Activated naive CD8-positive, alpha-beta T cell treated with anti-CD3 and anti-CD28 coated beads, Interleukin-2, amount 50 U/mL, for 16 hours (primary cell): ENCODE results near the gene PLS3.
"Not testable (repeated sequence)": the region's sequence is repeated elsewhere in the genome, so short reads cannot be mapped to it uniquely, and the experiment has no call there.

Experiments used
- DNase-seq: peaks from one replicate; pipeline ENCODE4 v3.0.0-alpha.2; 2020; ENCODE audit warnings: low read depth, low spot score

Gene PLS3

DNA sequence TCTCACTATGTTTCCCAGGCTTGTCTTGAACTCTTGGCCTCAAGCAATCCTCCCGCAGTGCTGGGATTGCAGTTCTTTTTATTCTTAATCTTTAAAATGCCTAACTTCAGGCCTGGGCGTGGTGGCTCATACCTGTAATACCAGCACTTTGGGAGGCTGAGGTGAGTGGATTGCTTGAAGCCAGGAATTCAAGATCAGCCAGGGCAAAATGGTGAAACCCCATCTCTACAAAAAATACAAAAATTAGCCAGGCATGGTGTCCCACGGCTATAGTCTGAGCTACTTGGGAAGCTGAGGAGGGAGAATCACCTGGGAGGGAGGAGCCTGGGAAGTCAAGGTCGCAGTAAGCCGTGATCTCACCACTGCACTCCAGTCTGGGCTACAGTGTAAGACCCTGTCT is 45.9 kb downstream of the PLS3 start:
- DNase-seq = no peak

DNA sequence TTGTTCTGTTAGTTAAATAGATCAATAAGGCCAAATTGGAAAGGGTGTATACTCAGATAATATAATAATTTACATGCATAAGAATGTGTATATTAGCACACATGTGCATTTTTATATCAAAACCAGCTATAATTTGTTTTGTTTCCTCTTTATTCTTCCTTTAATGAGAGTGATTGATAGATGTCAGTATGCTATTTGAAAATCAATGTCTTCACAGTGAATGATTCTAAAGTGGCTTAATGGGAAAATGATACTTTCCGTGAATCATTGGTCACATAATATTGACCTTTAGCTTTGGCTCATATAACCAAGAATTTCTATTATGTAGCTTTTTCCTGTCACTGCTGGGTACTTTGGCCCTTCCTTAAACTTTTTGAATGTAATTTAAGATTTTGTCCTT is 48.6 kb downstream of the PLS3 start:
- DNase-seq = no peak

DNA sequence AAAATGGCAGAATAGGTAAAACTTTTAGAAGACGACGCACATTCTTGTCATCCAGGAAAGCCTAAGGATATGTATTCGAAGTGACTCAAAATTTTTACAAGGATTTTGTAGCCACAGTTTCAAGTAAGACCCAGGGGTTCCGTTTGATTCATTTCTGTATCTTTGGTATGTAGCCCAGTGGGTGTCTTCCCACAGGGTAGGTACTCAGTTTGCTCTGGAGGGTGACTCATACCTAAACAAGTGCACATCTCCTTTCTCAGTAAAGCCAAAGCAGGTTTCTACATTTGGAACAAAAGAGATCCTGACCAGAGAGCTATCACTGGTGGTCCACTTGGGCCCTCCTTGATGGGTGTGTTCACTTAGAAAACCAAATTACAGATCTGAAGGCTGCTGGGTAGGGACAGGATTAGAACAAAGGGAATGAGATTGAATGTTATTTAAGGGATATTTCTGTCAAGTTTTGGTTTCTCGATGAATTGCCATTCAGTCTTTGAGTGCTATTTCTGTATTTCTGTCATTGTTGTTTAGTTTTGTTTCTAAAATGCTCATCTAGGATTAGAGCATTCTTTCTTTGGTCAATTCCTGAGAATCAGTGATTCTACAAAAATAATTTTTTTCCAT is 56.1 kb downstream of the PLS3 start:
- no peak for DNase-seq

DNA sequence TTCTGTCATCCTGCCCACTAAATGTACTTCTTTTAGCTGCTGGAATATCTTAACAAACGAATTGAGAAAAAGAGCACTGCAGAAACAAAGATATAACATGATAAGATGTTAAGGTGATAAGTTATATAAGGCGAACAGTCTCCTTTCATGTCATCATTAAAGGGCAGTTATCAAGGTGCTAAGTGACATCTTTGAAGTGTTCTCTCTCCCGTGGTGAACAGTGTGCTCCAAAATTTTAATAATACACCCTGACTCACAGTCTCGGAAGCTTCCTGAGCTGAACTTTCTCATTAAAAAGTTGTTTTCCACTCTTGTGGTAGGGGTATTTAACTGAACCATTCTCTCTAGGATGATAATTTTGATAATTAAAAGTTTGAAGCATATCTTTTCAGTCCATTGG is 61.6 kb downstream of the PLS3 start:
- DNase-seq = no peak

DNA sequence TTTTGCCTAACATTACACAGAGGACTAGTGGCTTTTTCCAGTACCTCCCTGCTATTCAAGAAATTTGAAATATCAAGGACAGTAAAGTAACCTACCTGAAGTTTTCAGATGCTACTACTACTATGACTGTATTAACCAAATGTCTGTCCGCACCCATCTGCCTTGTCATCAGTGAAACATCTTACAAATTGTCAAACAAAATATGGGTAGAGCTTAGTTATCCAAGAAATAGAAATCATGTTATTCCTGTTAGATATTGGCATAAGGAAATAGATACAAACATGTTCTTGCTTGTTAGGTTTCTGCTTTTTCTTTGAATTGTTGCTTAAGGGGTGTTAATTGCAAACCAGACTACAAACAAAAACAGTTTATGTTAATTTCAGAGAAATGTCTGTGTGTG is 63.9 kb downstream of the PLS3 start:
- DNase-seq = no peak

DNA sequence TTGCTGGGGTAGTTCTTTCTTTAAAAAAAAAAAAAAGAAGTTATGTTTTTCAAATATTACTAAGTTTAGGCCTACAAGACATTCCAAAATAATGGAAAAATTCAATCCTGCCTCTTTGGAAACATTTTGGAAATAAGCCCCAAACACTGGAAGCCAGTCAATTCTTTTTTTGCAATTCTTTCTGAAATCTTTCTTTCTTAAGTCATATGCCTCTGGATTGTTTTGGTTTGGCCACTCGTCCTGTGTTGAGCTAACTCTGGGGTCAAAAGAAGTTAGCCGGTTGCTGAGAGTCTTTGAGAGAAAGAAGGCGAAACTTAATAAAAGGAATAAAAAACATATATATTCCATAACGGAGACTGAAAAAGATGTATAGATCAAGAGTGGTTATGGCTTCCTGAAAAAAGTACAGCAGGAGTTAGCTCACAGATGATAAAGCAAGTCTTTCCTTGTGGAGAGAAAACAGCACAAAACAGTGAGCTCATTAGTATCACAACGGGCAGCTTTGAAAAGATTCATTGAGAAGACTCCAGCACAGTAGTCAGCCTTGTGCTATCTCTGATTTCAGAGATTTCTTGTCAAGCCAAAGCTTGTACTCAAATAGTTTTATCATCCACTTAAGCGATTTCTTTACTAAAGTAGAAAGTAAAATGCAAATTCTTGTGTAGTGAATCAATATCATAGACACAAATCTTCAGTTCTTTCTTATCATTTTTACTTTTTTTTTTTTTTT is 64.8 kb downstream of the PLS3 start:
- no peak for DNase-seq

DNA sequence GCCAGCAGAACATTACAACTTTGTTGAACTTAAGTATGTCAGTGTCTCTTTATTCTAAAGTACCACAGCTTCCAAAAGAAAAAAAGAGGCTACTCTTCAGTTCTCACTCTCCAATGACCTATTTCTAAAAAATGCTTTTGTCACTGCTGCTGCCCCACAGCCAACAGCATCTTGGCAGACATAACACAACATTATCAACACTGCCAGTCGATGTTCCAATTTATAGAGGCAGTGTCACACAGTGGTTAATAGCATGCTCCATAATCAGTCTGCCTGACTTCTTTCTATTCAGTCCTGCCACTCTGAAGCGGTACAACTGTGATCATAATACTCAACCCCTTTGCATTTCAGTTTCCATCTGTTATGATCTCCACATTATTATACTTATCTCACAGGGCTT is 69.2 kb downstream of the PLS3 start:
- DNase-seq = no peak

DNA sequence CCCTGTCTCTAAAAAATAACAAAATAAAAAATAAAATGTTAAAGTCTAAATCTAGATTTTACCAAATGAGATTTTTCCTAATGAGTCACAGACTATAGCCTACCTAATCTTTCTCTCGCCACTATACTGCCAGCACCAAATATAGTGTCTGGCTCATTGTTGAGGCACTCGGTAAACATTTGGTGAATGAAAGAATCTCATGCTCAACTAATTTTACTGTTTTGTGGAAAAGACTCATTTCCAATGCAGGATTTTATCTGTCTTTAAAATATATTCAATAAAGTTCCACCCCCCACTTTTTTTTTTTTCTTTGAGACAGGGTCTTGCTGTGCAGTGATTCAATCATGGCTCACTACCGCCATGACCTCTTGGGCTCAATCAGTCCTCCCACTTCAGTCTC is 71.5 kb downstream of the PLS3 start:
- DNase-seq = no peak

DNA sequence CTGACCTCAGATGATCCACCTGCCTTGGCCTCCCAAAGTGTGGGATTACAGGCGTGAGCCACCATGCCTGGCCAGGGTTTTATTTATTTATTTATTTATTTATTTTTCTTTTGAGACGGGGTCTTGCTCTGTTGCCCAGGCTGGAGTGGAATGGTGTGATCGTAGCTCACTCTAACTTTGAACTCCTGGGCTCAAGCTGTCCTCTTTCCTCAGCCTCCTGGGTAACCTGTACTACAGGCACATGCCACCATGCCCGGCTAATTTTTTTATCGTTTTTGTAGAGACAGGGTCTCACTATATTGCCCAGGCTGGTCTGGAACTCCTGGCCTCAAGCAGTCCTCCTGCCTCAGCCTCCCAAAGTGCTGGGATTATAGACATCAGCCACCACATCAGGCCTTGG is 72.4 kb downstream of the PLS3 start:
- not testable (repeated sequence) for DNase-seq

DNA sequence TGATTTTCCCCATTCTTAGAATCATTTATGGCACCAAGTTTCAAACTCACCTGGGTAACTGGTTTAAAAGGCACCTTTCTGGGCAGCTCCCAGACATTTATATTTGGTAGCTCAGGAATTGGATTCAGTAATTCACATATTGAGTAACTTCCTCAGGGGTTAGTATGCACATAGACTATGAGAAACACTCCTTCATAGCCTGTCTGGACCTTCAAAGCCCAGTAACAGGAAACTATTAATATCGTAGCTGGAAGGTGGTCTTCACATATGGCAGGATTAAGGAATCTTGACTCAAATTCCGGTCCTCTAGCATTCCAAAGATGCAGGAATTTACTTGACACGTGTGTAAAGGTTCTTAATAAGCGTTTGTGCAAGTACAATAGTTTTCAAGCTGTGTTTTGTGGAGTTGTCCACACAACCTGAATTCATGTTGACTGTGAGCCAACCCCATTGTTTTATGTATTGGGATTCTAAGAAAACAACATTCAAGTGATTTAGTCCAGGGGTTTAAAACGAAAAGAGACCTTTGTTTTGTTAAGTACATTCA is 78.4 kb downstream of the PLS3 start:
- DNase-seq = no peak

DNA sequence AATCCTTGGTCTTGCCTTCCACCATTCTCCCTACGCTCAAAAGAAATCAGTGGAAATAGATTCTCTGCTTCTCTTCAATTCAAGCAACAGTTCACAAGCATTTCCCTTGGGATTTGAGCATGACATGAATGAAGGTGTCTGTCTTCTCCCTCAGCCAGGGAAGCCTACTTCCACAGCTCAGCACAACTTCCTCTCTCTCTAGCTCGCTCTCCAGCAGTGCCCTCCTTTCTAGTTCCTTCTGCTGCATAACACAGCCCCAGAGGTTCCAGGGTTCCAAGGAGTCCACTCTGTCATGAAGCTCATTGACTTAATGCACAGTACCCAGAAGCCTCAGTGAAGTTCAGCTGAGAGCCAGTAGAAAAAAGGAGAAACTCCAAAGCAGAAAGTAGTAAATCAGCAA is 81.3 kb downstream of the PLS3 start:
- DNase-seq = no peak

DNA sequence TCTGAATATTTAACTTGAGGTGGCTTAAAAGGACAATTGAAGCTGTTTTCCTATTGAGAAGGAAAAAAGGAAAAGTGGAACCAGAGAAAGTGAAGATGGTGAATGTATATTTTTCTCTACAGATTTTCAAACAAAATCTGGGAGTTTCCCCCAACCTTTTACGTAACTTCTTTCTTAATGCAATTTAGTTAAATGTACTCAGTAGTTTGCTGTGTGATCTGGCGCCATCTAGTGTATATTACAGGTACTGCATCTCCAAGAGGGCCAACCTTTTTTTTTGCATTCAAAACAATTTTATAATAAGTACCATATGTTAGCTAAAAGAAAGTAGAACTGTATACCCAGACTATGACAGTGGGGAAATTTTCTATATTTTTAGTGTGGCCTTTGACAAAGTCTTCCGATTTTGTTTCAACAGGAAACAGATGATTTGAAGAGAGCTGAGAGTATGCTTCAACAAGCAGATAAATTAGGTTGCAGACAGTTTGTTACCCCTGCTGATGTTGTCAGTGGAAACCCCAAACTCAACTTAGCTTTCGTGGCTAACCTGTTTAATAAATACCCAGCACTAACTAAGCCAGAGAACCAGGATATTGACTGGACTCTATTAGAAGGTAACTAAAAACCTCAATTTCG is 82.0 kb downstream of the PLS3 start:
- no peak for DNase-seq

DNA sequence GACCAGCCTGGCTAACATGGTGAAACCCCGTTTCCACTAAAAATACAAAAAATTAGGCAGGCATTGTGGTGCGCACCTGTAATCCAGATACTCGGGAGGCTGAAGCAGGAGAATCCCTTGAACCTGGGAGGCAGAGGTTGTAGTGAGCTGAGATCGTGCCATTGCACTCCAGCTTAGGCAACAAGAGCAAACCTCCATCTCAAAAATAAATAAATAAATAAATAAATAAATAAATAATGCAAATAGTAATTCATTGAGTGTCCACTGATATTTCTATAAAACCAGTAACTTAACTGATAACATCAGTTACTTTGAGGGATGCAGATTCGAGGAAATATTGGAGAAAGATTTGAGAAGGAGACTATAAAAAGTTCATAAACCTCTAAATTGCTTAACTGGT is 83.4 kb downstream of the PLS3 start:
- DNase-seq = not testable (repeated sequence)

DNA sequence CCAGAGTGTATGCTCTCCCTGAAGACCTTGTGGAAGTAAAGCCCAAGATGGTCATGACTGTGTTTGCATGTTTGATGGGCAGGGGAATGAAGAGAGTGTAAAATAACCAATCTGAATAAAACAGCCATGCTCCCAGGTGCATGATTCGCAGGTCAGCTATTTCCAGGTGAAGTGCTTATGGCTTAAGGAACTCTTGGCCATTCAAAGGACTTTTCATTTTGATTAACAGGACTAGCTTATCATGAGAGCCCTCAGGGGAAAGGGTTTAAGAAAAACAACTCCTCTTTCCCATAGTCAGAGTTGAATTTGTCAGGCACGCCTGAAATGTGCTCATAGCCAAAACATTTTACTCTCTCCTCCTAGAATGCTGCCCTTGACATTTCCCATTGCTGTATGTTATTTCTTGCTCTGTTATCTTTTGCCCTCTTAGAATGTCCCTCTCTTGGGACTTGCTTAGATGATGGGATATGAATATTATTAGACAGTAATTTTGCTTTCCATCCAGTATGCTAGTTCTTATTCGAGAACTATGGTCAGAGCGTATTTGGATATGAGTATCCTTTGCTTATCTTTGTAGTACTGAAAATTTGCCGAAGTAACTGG is 88.6 kb downstream of the PLS3 start:
- DNase-seq = no peak

DNA sequence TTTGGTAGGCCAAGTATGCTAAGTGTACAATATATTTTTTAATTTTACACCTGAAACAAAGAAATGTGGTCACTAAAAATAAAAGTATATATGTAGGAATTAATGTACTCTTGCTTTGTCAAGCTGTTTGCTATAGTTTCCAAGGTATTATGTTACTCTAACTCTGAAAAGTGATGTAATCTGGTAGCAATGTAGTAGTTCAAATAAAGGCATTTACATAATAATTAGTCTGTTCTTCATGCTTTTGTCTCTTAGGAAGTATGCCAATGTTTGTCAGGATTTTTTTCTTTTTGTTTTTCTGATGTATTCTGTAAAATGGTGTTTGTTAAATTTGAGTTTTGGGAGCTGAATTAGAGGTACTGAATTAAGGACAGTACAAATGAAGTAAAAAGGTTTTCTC is 89.5 kb downstream of the PLS3 start:
- no peak for DNase-seq

DNA sequence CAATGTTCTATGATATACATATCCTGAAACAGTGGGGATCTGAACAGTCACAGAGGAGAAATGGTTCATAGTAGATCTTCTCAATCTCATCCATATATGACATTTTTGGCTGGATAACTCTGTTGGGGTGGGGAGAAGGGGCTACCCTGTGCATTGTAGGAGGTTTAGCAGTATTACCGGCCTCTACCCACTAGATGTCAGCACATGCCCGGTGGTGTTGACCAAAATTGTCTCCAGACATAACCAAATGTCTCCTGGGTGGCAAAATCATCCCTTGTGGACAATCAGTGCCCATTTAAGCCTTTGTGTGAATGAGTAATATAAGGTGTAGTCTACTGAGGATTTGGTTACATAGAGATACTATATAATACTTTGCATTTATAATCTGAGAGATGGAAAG is 89.9 kb downstream of the PLS3 start:
- no peak for DNase-seq

DNA sequence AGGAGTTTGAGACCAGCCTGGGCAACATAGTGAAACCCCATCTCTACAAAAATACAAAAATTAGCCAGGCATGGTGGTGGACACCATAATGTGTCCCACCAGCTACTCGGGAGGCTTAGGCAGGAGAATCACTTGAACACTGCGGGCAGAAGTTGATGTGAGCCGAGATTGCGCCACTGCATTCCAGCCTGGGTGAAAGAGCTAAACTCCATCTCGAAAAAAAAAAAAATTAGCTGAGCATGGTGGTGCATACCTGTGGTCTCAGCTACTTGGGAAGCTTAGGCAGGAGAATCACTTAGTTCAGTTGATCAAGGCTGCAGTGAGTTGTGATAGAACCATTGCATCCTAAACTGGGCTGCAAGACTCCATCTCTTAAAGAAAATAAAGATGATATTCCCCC is 91.2 kb downstream of the PLS3 start:
- no peak for DNase-seq

DNA sequence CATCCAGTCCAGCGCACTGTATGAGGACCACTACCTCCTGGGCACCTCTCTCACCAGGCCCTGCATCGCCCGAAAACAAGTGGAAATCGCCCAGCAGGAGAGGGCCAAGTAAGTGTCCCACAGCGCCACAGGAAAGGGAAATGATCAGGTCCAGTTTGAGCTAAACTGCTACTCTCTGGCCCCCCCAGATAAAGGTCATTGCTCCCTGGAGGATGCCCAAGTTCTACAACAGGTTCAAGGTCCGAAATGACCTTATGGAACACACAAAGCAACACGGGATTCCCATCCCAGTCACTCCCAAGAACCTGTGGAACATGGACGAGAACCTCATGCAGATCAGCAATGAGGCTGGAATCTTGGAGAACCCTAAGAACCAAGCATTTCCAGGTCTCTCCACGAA is 104.1 kb downstream of the PLS3 start:
- DNase-seq = no peak

DNA sequence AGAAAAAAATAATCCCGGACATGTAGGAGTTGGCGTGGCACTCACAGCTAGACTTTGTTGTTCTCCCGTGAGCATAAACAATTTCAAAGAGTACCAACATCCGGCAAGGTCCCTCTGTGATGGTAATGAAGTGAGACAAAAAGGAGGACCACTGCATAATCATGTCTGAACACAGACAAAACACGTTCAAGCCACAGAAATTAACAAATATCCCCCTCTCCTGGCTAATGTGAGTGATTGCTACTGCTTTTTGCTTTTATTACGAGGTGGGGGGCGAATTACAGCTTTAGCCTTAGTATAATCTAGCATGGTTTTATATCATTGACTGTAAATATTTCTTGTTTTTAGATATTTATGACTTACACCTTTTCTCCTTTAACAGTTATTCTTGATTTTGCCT is 118.5 kb downstream of the PLS3 start:
- no peak for DNase-seq

DNA sequence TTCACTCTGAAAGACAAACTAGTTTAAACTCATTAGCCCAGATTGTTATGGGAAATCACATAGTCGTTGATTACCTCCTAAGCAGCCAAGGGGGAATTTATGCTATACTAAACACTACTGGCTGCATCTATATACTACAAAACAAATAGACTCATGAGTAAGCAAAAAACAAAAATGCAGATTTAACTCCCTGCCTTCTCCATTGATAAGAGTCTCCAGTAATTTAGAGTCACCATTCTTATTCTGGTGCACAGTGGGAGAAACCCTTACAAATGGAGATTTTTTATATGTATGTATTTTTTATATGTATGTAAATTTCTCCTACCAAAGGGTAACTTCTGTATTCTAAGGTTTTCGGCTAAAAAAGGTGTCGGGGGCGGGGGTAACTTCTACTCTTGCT is 126.6 kb downstream of the PLS3 start:
- DNase-seq = no peak

DNA sequence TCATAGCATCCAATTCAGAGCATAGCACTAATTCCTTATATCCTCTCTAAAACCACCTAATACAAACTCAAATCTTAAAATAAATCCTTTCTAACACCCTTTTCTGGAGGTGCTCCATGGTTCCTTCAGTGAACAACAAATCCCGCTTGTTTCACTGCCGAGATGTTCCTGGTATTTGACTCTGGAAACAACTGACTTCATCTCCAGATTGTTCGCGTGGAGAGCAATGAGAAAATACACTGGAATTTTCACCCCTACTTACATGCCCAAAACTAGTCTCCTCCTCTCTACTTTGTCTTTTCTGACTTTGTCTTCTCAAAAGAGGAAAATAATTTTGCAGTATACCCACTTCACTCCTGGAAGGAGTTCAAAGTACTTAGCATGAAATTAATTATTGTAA is 129.0 kb downstream of the PLS3 start:
- no peak for DNase-seq

DNA sequence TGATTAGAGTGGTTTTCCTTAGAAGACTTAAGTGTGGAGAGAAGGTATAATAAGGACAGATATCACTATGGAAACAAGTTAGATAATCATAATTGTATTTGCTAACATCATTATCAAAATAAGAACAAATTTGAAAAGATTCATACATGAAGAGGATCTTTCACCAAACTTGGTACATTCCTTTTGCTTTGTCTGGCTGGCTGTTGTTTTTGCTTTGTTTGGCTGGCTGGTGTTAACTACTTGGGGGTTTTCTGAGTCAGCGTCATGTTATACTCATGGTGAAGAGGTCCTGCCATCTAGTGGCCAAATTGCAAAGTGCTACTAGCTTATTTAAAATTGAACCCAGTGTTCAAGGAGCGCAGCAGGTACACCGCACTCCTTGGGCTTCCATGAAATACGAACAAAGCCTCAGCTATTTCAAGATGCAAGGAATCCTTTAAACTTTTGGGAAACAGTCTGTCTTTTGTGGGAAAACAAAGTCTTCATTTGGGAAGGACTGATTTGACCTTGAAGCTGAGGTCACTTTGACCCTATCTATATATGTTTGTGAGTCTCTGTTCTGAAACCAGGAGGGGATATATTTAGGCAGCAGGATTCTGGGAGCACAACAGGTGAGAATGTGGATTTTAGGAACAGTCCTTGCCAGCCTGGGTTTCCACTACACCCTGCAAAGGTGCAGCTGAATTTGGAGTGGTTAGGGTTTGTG is 129.7 kb downstream of the PLS3 start:
- peak; percentile 0 for DNase-seq
